T-helper 17 cell (primary cell): ENCODE results near the gene ELOVL1. TPM values are rescaled to one million over a fixed set of nuclear protein-coding genes. Genes with fewer than 3 reads are reported as not detected.
A peak's percentile ranks its signal among the peaks of the same experiment; 100 is the strongest.

Experiments
- ATAC-seq: fragments of 150-1000 bp; cut with Tn5 transposase; 2 replicates; pipeline ENCODE4 v1.10.0; 2021; ENCODE audit warnings: mild to moderate bottlenecking, moderate library complexity
- DNase-seq, 3 donors: peaks; one replicate each; pipeline versions ENCODE4 v3.0.0 to v3.0.0-alpha.2; 2020 to 2021
- H3K9me3 ChIP-seq: one replicate; pipeline ENCODE4 v1.7.0; 2013; ENCODE audit warnings: low read length, mild to moderate bottlenecking; ENCODE audit not compliant: control insufficient read depth, poor library complexity, severe bottlenecking
- H3K27ac Mint-ChIP-seq: one replicate; pipeline ENCODE4 v1.8.0; 2022; ENCODE audit warnings: mild to moderate bottlenecking, moderate library complexity, mixed read lengths
- H3K27me3 Mint-ChIP-seq: one replicate; pipeline ENCODE4 v1.8.0; 2022; ENCODE audit warnings: mixed read lengths
- H3K36me3 Mint-ChIP-seq: one replicate; pipeline ENCODE4 v1.8.0; 2022; ENCODE audit warnings: low read depth, mixed read lengths
- H3K4me1 Mint-ChIP-seq: one replicate; pipeline ENCODE4 v1.8.0; 2022; ENCODE audit warnings: mild to moderate bottlenecking, mixed read lengths
- H3K4me3 Mint-ChIP-seq: one replicate; pipeline ENCODE4 v1.8.0; 2022; ENCODE audit warnings: mild to moderate bottlenecking, moderate library complexity, mixed read lengths
- total RNA-seq, 4 donors: library from RNA in 2 of 4; stranded (reverse) in 2 of 4; gene quantifications; one replicate each; pipeline ENCODE4 v1.2.3 and lab custom pipeline; 2022 to 2026

ELOVL1 gene
- total RNA-seq, 2 donors from 2014 or later = 32.3 to 36.9 TPM

DNA sequence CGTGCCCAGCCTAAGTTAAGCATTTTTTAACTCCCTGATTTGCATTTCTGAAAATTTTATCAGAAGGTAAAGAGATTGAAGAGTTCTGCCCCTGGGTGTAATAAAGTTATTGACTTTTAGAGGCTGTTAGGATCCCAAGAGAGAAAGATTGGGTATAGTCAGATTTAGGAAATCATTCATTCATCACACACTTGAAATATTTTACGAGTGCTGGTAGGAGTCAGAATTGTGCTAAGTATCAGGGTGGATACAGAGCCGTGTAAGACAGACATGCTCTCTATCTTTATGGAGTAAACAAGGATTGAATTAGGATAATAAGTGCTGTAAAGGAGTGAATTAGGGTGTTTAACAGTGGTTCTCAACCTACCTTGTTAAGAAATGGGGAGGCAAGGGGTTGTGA lies 24.9 kb upstream of the ELOVL1 start:
- peaks cover 2% of the 10 kb centered on the region for H3K36me3 Mint-ChIP-seq
- H3K27ac Mint-ChIP-seq = peak overlapping the region; percentile 67
- no peak for DNase-seq
- H3K27me3 Mint-ChIP-seq = no peaks in the 10 kb centered on the region
- ATAC-seq = no peak
- peaks cover 41% of the 10 kb centered on the region for H3K4me1 Mint-ChIP-seq
- H3K4me3 Mint-ChIP-seq = no peak overlapping the region
- H3K9me3 ChIP-seq = no peaks in the 10 kb centered on the region

DNA sequence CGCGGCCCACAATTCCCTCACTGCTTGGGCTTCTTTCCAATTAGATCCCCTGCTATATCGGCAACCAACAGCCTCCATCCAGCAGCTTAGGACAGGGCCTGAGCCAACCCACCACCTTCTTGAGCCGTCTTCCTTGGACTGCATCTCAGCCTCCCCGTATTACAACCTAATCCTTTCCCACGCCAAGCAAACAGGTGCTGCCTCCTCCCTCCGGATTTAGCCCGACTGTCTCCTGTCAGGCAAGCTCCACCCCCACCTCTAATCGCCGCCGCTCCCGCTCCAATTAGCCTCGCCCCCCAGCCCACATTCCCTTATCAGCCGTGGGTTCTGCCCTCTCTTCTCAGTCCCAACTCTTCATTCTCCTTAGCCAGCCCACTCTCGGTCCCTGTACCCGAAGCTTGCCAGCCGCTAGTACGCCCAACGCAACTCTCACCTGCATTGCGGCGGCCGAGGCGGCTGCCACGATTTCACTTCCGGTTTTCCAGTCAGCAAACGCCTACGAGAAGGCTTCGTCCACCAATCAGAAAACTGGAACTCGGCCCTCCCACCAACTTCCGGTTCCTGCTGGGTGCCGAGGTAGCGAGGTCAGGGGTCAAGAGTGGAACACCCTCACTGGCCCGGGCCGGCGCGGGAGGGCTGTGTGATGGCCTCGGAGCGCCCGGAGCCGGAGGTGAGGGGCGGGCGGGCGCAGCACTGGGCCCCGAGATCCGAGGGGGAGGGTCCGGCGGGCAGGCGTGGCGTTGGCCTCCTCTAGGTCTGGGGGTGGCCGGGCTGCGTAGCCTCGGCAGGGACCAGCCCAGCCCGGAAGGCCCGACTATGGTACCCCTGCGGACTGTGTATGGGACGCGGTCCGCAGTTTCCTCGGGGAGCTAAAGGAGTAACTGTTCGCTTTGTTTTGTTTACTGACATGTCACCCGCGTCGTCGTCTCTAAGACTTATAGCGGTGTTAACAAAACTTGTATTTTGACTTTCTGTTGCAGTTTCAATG lies 21.8 kb upstream of the ELOVL1 start, which contains the start of the genes MED8 and SZT2:
MED8 (minus strand) TSS at position 475 of the 988 bp plus-strand sequence; CDS start at position 439, 36 bp downstream.
SZT2 (plus strand) TSS at position 574 of the 988 bp plus-strand sequence; CDS start at position 644, 70 bp downstream.
- Mint-ChIP-seq H3K27ac (peak within 1 kb of the TSS; percentile 100), H3K4me1 (peaks cover 45% of the 10 kb centered on the region), H3K27me3 (no peaks in the 10 kb centered on the region), H3K4me3 (peak within 1 kb of the TSS; percentile 100), H3K36me3 (peaks cover 10% of the 10 kb centered on the region)
- no peaks in the 10 kb centered on the region for H3K9me3 ChIP-seq
- ATAC-seq = peak; percentile 93
- DNase-seq = peak; percentile 76 to 92 (median 82)

DNA sequence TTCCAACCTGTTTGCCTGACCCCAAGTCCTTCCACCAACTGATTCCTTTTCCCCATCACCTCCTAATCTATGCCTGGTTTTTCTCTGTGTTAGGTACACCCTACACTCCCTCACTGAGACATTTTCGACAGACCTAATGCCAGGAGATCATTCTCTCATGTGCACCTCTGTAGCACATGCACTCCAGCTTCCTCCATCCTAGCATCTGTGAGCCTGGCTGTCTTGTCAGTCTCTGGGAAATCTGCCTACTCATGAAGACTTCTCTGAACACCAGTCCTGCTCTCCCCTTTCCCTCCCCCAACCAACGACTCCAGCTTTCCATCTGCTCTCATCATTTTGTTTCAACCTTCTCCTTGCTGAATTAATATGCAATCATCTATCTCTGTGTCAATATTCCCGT lies 20.8 kb upstream of the ELOVL1 start:
- DNase-seq = no peak
- ATAC-seq = no peak
- no peaks in the 10 kb centered on the region for H3K9me3 ChIP-seq
- Mint-ChIP-seq H3K36me3 (peaks cover 10% of the 10 kb centered on the region), H3K4me3 (peak overlapping the region; percentile 100), H3K4me1 (peaks cover 41% of the 10 kb centered on the region), H3K27me3 (no peaks in the 10 kb centered on the region), H3K27ac (peak overlapping the region; percentile 100)

GRCh38 chr1:43387976-43388599 lies 20.3 kb upstream of the ELOVL1 start:
- Mint-ChIP-seq H3K27me3 (no peaks in the 10 kb centered on the region), H3K27ac (peak overlapping the region; percentile 100), H3K4me1 (peaks cover 36% of the 10 kb centered on the region), H3K4me3 (peak overlapping the region; percentile 100), H3K36me3 (peaks cover 10% of the 10 kb centered on the region)
- ATAC-seq (no peak), DNase-seq (no peak)
- H3K9me3 ChIP-seq = no peaks in the 10 kb centered on the region

DNA sequence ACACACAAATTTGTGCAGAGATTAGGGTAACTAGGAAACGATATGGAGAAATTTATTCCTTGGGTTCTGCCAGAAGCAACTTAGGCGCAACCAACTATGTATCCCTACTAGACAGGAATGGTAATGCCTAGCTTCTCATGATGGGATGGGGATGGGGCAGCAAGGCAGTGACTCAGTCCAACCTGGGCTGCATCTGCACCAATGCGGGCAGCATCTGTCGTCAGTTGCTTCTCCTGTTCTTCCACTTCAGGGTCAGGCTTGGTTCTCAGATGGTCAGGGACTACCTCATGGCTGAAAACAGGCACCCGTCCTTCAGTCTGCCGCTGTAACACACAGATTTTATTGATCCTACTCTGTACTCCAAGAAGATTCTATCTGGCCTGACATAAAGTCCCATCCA lies 18.9 kb upstream of the ELOVL1 start:
- no peaks in the 10 kb centered on the region for H3K27me3 Mint-ChIP-seq
- no peak overlapping the region for H3K4me3 Mint-ChIP-seq
- no peaks in the 10 kb centered on the region for H3K9me3 ChIP-seq
- peaks cover 32% of the 10 kb centered on the region for H3K4me1 Mint-ChIP-seq
- no peak for ATAC-seq
- no peak overlapping the region for H3K27ac Mint-ChIP-seq
- peaks cover 10% of the 10 kb centered on the region for H3K36me3 Mint-ChIP-seq
- no peak for DNase-seq

- Mint-ChIP-seq H3K4me1 (peaks cover 20% of the 10 kb centered on the region), H3K4me3 (no peak overlapping the region), H3K36me3 (peaks cover 19% of the 10 kb centered on the region), H3K27me3 (no peaks in the 10 kb centered on the region), H3K27ac (no peak overlapping the region)
- no peak for DNase-seq
- H3K9me3 ChIP-seq = no peaks in the 10 kb centered on the region
- ATAC-seq = no peak
Measured at GRCh38 chr1:43383449-43383848, 15.6 kb upstream of the ELOVL1 start.

- no peaks in the 10 kb centered on the region for H3K9me3 ChIP-seq
- peaks cover 15% of the 10 kb centered on the region for H3K4me1 Mint-ChIP-seq
- no peaks in the 10 kb centered on the region for H3K27me3 Mint-ChIP-seq
- DNase-seq (no peak), ATAC-seq (no peak)
- H3K27ac Mint-ChIP-seq = peak overlapping the region; percentile 41
- H3K4me3 Mint-ChIP-seq = no peak overlapping the region
- peaks cover 19% of the 10 kb centered on the region for H3K36me3 Mint-ChIP-seq
Measured at GRCh38 chr1:43382027-43382779, 14.4 kb upstream of the ELOVL1 start.

DNA sequence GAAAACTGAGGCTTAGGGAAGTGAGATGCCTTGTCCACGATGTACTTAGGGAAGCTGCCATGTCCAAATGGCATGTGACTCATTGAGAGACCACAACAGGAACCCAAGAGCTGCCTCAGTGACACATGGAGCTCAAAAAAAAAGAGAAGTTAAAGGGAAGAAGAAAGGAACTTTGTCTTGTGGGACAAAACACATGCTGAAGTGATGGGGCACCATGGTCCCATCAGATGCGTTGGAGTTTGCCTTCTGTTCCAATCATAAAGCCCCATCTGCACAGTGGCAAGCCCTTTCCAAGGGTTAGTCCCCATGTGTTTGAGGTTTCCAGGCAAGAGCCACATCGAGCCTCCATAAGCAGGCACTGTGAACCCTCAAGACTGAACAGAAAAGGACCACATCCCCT lies 13.8 kb upstream of the ELOVL1 start:
- H3K27ac Mint-ChIP-seq = peak overlapping the region; percentile 41
- no peak for ATAC-seq

GRCh38 chr1:43379476-43379875 lies 11.7 kb upstream of the ELOVL1 start:
- ATAC-seq = no peak
- no peaks in the 10 kb centered on the region for H3K9me3 ChIP-seq
- Mint-ChIP-seq H3K4me1 (peaks cover 16% of the 10 kb centered on the region), H3K36me3 (peaks cover 11% of the 10 kb centered on the region), H3K27me3 (no peaks in the 10 kb centered on the region), H3K27ac (no peak overlapping the region), H3K4me3 (no peak overlapping the region)
- DNase-seq = no peak

More for the DNA sequence above, 13.8 kb upstream of the ELOVL1 start:
- H3K4me1 Mint-ChIP-seq = peaks cover 16% of the 10 kb centered on the region
- H3K4me3 Mint-ChIP-seq = no peak overlapping the region
- no peak for DNase-seq
- H3K36me3 Mint-ChIP-seq = peaks cover 19% of the 10 kb centered on the region
- H3K9me3 ChIP-seq = no peaks in the 10 kb centered on the region
- no peaks in the 10 kb centered on the region for H3K27me3 Mint-ChIP-seq

- no peaks in the 10 kb centered on the region for H3K27me3 Mint-ChIP-seq
- peaks cover 11% of the 10 kb centered on the region for H3K36me3 Mint-ChIP-seq
- peaks cover 16% of the 10 kb centered on the region for H3K4me1 Mint-ChIP-seq
- no peaks in the 10 kb centered on the region for H3K9me3 ChIP-seq
- H3K4me3 Mint-ChIP-seq = no peak overlapping the region
- DNase-seq (no peak), ATAC-seq (no peak)
- H3K27ac Mint-ChIP-seq = no peak overlapping the region
Measured at GRCh38 chr1:43377831-43378230, 10.0 kb upstream of the ELOVL1 start.

- Mint-ChIP-seq H3K4me3 (no peak overlapping the region), H3K27me3 (no peaks in the 10 kb centered on the region), H3K4me1 (peaks cover 14% of the 10 kb centered on the region), H3K36me3 (peaks cover 11% of the 10 kb centered on the region), H3K27ac (peak overlapping the region; percentile 34)
- H3K9me3 ChIP-seq = no peaks in the 10 kb centered on the region
- DNase-seq (no peak), ATAC-seq (no peak)
Measured at GRCh38 chr1:43376723-43377235, 9.0 kb upstream of the ELOVL1 start.

- no peak overlapping the region for H3K4me3 Mint-ChIP-seq
- H3K36me3 Mint-ChIP-seq = peaks cover under 1% of the 10 kb centered on the region
- H3K4me1 Mint-ChIP-seq = peaks cover 19% of the 10 kb centered on the region
- DNase-seq (no peak), ATAC-seq (no peak)
- H3K27ac Mint-ChIP-seq = no peak overlapping the region
- no peaks in the 10 kb centered on the region for H3K9me3 ChIP-seq
- H3K27me3 Mint-ChIP-seq = no peaks in the 10 kb centered on the region
Measured at GRCh38 chr1:43373066-43373940, 5.5 kb upstream of the ELOVL1 start.
